DOHH2 (cell line): ENCODE measurements around the gene MCF2L2.

ENCODE experiments used
- H3F3A ChIP-seq: fragments of 200-600 bp; sonication (generic), shearing (Covaris generic); 2 replicates; pipeline ENCODE4 v1.6.0; 2016; ENCODE audit warnings: antibody characterized with exemption, mild to moderate bottlenecking; ENCODE audit not compliant: control insufficient read depth, insufficient read depth
- H3K27ac ChIP-seq: fragments of 200-600 bp; sonication (generic); 2 replicates; pipeline ENCODE4 v1.5.1; 2014; ENCODE audit warnings: low read depth, mild to moderate bottlenecking, low read length, moderate library complexity
- H3K27me3 ChIP-seq: fragments of 200-600 bp; sonication (generic); 2 replicates; pipeline ENCODE4 v1.6.1; 2014; ENCODE audit warnings: mild to moderate bottlenecking, low read length, mixed read lengths; ENCODE audit not compliant: control insufficient read depth
- H3K36me3 ChIP-seq: fragments of 200-600 bp; sonication (generic); 2 replicates; pipeline ENCODE4 v1.6.1; 2014; ENCODE audit warnings: mild to moderate bottlenecking, low read length, moderate library complexity, mixed read lengths; ENCODE audit not compliant: control insufficient read depth
- H3K4me1 ChIP-seq: fragments of 200-600 bp; sonication (generic); 2 replicates; pipeline ENCODE4 v1.6.1; 2014; ENCODE audit warnings: mild to moderate bottlenecking, low read length, mixed read lengths; ENCODE audit not compliant: control insufficient read depth
- H3K4me2 ChIP-seq: fragments of 200-600 bp; sonication (generic); 2 replicates; pipeline ENCODE4 v1.6.0; 2014; ENCODE audit warnings: mild to moderate bottlenecking, low read length, moderate library complexity
- H3K4me3 ChIP-seq: fragments of 200-600 bp; sonication (generic); 2 replicates; pipeline ENCODE4 v1.5.1; 2014; ENCODE audit warnings: mild to moderate bottlenecking, low read length, mixed read lengths
- H3K79me2 ChIP-seq: fragments of 200-600 bp; sonication (generic); 2 replicates; pipeline ENCODE4 v1.6.1; 2014; ENCODE audit warnings: mild to moderate bottlenecking, low read length, mixed read lengths; ENCODE audit not compliant: control insufficient read depth
- H3K9me2 ChIP-seq: fragments of 200-600 bp; sonication (generic); replicated peaks from 2 replicates; pipeline ENCODE4 v1.6.1; 2014; ENCODE audit warnings: mild to moderate bottlenecking, low read length, mixed read lengths; ENCODE audit not compliant: control insufficient read depth
- H3K9me3 ChIP-seq: fragments of 200-600 bp; sonication (generic); 2 replicates; pipeline ENCODE4 v1.6.1; 2014; ENCODE audit warnings: antibody characterized with exemption, low read length, mixed read lengths; ENCODE audit not compliant: control insufficient read depth, insufficient read depth
- H4K20me1 ChIP-seq: fragments of 200-600 bp; sonication (generic); 2 replicates; pipeline ENCODE4 v1.6.0; 2014; ENCODE audit warnings: low read depth, mild to moderate bottlenecking, antibody characterized with exemption, low read length, moderate library complexity; ENCODE audit not compliant: control insufficient read depth, insufficient read depth
- CTCF ChIP-seq: fragments of 200-600 bp; sonication (generic); IDR thresholded peaks from one replicate; pipeline ENCODE4 v1.5.1; 2014; ENCODE audit warnings: antibody characterized with exemption, mild to moderate bottlenecking, low read depth, low read length; ENCODE audit not compliant: poor library complexity, severe bottlenecking
- EZH2phosphoT487 ChIP-seq: fragments of 200-600 bp; sonication (generic); IDR thresholded peaks from 2 replicates; pipeline ENCODE4 v1.6.1; 2017; ENCODE audit warnings: borderline replicate concordance, mild to moderate bottlenecking, antibody characterized with exemption, low read length, moderate library complexity, mixed read lengths

Gene MCF2L2

DNA sequence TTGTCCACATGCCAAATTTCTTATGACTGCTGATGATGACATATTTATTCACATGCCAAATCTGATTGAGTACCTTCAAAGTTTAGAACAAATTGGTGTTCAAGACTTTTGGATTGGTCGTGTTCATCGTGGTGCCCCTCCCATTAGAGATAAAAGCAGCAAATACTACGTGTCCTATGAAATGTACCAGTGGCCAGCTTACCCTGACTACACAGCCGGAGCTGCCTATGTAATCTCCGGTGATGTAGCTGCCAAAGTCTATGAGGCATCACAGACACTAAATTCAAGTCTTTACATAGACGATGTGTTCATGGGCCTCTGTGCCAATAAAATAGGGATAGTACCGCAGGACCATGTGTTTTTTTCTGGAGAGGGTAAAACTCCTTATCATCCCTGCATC lies 158.1 kb downstream of the MCF2L2 start:
- Histone ChIP-seq H3K4me3 (no peak overlapping the region), H4K20me1 (no peaks in the 10 kb centered on the region), H3K36me3 (no peaks in the 10 kb centered on the region), H3K79me2 (no peaks in the 10 kb centered on the region), H3K27me3 (no peaks in the 10 kb centered on the region), H3K9me2 (no peaks in the 10 kb centered on the region), H3F3A (peaks cover 4% of the 10 kb centered on the region; the same call in 1 of the 2 replicates), H3K4me1 (peaks cover 15% of the 10 kb centered on the region), H3K9me3 (no peaks in the 10 kb centered on the region), H3K27ac (no peak overlapping the region), H3K4me2 (no peak overlapping the region)
- no peak for TF ChIP-seq EZH2phosphoT487
- TF ChIP-seq CTCF: no peak

DNA sequence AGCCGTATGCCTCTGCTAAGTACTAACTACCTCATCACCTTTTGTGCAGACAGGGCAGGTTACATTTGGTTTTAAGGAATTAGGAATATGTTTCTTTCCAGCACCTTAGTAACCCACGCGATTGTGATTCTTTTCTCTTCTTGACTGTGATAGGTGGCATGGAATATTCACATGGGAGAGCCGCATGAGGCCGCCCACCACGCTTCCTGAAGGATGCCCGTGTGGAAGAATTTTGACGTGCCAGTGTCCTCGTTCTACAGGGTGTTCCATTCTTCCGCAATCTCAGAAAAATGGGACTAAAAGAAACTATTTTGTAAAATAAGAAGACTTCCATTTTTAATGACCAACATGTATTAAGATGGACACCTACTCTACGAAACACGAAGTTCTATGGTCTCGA lies 159.1 kb downstream of the MCF2L2 start:
- Histone ChIP-seq H3K9me2 (no peaks in the 10 kb centered on the region), H3K79me2 (no peaks in the 10 kb centered on the region), H4K20me1 (no peaks in the 10 kb centered on the region), H3K4me3 (no peak overlapping the region), H3F3A (no peaks in the 10 kb centered on the region), H3K27me3 (no peaks in the 10 kb centered on the region), H3K36me3 (no peaks in the 10 kb centered on the region), H3K9me3 (no peaks in the 10 kb centered on the region), H3K27ac (no peak overlapping the region), H3K4me2 (no peak overlapping the region), H3K4me1 (peaks cover 5% of the 10 kb centered on the region; the same call in 1 of the 2 replicates)
- TF ChIP-seq CTCF (no peak), EZH2phosphoT487 (no peak)

DNA sequence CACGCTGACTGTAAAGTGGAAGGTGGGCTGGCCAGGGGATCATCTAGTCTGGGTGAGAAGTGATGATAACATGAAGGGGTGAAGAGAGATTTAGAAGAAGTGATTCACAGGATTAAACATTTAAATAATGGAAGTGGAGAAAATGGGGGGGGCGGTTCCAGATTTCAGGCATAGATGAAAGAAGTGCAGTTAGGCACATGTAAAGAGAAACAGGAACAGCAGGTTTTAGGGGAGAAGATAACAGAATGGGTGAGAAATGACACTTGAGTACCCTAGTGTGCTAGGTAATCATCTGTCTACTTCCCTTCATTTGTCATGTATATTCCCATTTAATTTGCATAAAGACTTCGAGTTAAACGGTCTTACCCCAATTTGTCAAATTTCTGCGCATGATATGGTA lies 160.1 kb downstream of the MCF2L2 start:
- no peaks in the 10 kb centered on the region for H3K36me3 ChIP-seq
- H3K9me2 ChIP-seq: no peaks in the 10 kb centered on the region
- H3F3A ChIP-seq: no peaks in the 10 kb centered on the region
- H3K4me3 ChIP-seq: no peak overlapping the region
- TF ChIP-seq EZH2phosphoT487: no peak
- no peak for TF ChIP-seq CTCF
- H3K9me3 ChIP-seq: no peaks in the 10 kb centered on the region
- H3K4me1 ChIP-seq: peaks cover 4% of the 10 kb centered on the region; the same call in 1 of the 2 replicates
- no peaks in the 10 kb centered on the region for H3K79me2 ChIP-seq
- H3K4me2 ChIP-seq: no peak overlapping the region
- H3K27me3 ChIP-seq: no peaks in the 10 kb centered on the region
- no peaks in the 10 kb centered on the region for H4K20me1 ChIP-seq
- H3K27ac ChIP-seq: no peak overlapping the region

DNA sequence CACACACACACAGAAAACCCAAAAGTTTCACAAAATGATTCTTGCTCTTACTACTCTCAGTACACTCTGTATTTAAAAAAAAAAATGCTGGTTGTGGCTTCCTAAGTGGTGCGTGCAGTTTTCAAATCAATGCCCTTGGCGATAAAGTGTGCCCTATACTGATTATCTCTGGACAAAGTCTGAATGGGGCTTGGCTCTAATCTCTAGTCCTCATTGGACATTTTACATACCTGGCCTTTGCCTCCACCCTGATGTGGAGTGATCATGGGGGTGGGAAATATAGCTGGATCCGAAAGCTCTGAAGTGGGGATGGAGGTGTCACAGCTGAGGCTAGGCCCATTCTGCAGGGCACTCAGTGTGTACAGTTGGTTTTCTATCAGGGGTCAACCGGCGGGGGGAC lies 161.3 kb downstream of the MCF2L2 start:
- H3K9me3 ChIP-seq: no peaks in the 10 kb centered on the region
- H3K36me3 ChIP-seq: no peaks in the 10 kb centered on the region
- H3K4me1 ChIP-seq: no peaks in the 10 kb centered on the region
- TF ChIP-seq EZH2phosphoT487 (no peak), CTCF (no peak)
- no peaks in the 10 kb centered on the region for H3F3A ChIP-seq
- no peak overlapping the region for H3K27ac ChIP-seq
- H3K9me2 ChIP-seq: no peaks in the 10 kb centered on the region
- H3K79me2 ChIP-seq: no peaks in the 10 kb centered on the region
- H3K27me3 ChIP-seq: no peaks in the 10 kb centered on the region
- H4K20me1 ChIP-seq: no peaks in the 10 kb centered on the region
- H3K4me3 ChIP-seq: no peak overlapping the region
- H3K4me2 ChIP-seq: no peak overlapping the region
